GM12892 (cell line): ENCODE results near the gene TBC1D22A.

Experiments
- POLR2A ChIP-seq: IDR thresholded peaks from 2 replicates; pipeline ENCODE4 v1.6.1; 2011; ENCODE audit warnings: low read depth, low read length, control low read depth
- POLR2AphosphoS5 ChIP-seq: IDR thresholded peaks from 2 replicates; pipeline ENCODE4 v1.6.1; 2011; ENCODE audit warnings: low read depth, low read length, control low read depth
- TAF1 ChIP-seq: IDR thresholded peaks from 2 replicates; pipeline ENCODE4 v1.6.1; 2011; ENCODE audit warnings: low read depth, mild to moderate bottlenecking, control low read depth, low read length, borderline replicate concordance

DNA sequence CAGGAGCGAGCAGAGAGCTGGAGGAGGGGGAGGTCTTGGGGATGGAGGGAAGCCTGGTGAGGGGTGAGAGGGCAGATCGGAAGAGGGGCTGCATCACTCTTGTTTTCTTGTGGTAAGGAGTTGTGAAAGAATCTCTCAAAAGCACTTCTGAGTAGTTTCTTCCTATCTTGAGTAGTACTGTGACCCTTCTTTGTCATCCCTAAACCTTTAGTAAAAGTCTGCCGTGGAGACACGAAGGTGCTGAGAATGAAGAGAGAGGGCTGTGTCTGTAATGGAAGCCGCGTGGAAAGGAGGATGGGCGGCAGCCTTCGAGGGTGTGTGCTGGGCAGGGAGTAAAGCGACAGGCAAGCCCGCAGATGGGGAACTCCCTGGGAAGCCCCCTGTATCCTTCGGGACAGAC, 237.8 kb downstream of the TBC1D22A start:
- TF ChIP-seq POLR2AphosphoS5 (no peak), POLR2A (no peak), TAF1 (no peak)
